LNCaP clone FGC (cell line): ENCODE data around the gene COA8.

Source experiments
- DNase-seq: peaks from one replicate; pipeline ENCODE4 v3.0.0-alpha.2; 2011; ENCODE audit warnings: low read depth
- H3K4me3 ChIP-seq: 2 replicates; pipeline ENCODE4 v1.5.1; 2011; ENCODE audit warnings: mild to moderate bottlenecking, low read depth, low read length, control low read depth
- CTCF ChIP-seq: IDR thresholded peaks from 2 replicates; pipeline ENCODE4 v1.5.1; 2012; ENCODE audit warnings: mild to moderate bottlenecking; ENCODE audit not compliant: control insufficient read depth, insufficient read depth; ENCODE audit errors: extremely low read depth

COA8 gene

GRCh38 chr14:103611215-103611614 lies 48.5 kb downstream of the COA8 start:
- H3K4me3 ChIP-seq = no peak overlapping the region
- no peak for TF ChIP-seq CTCF
- DNase-seq = no peak

- DNase-seq = no peak
- no peak overlapping the region for H3K4me3 ChIP-seq
- TF ChIP-seq CTCF = no peak
These were observed 50.8 kb downstream of the COA8 start for GRCh38 chr14:103613517-103613916.

- no peak for TF ChIP-seq CTCF
- DNase-seq = no peak
- no peak overlapping the region for H3K4me3 ChIP-seq
These were observed 54.0 kb downstream of the COA8 start for GRCh38 chr14:103616635-103617300.

- DNase-seq = no peak
- H3K4me3 ChIP-seq = no peak overlapping the region
- no peak for TF ChIP-seq CTCF
These were observed 56.3 kb downstream of the COA8 start for GRCh38 chr14:103619057-103619456.

- DNase-seq = no peak
- no peak for TF ChIP-seq CTCF
- no peak overlapping the region for H3K4me3 ChIP-seq
These were observed 59.1 kb downstream of the COA8 start for GRCh38 chr14:103621860-103622259.

- no peak for DNase-seq
- H3K4me3 ChIP-seq = no peak overlapping the region
- TF ChIP-seq CTCF = no peak
These were observed 60.5 kb downstream of the COA8 start for GRCh38 chr14:103623308-103623707.

- no peak overlapping the region for H3K4me3 ChIP-seq
- DNase-seq = no peak
- no peak for TF ChIP-seq CTCF
These were observed 61.2 kb downstream of the COA8 start for GRCh38 chr14:103623883-103624482.
